Suppressor macrophage (primary cell): ENCODE data around the gene IL17RB.
A peak's percentile ranks its signal among the peaks of the same experiment; 100 is the strongest.

Source experiments
- DNase-seq, 4 experiments: peaks; one replicate each; pipeline ENCODE4 v3.0.0-alpha.2; 2020 to 2022
- total RNA-seq, 17 experiments: gene quantifications; one replicate each; lab custom pipeline; 2026; ENCODE audit warnings: mixed read lengths in 6 of 17, inconsistent platforms in 3 of 17; lab: John Stamatoyannopoulos, UW

The IL17RB gene
- 0 to 0.88 (median 0.07) reads per million in 17 experiments for total RNA-seq

GRCh38 chr3:53846134-53846850 is at the start of gene IL17RB, which contains the start of gene CHDH:
TSS of gene IL17RB (plus strand) at chr3:53846568. CDS start at chr3:53846589, 21 bp downstream.
TSS of gene CHDH (minus strand) at chr3:53846419. CDS start at chr3:53824008, 22,411 bp downstream.
- peak in 3 of 4 experiments; percentile 8 to 38 (median 24) for DNase-seq

- no peak for DNase-seq
These were observed 48.2 kb upstream of the IL17RB start for GRCh38 chr3:53798144-53798543.

GRCh38 chr3:53799338-53799865 is 47.0 kb upstream of the IL17RB start:
- no peak for DNase-seq

- no peak for DNase-seq
These were observed 46.1 kb upstream of the IL17RB start for GRCh38 chr3:53800041-53800906.

GRCh38 chr3:53801319-53801718 is 45.0 kb upstream of the IL17RB start:
- DNase-seq, result no peak

- DNase-seq, result no peak
These were observed 44.0 kb upstream of the IL17RB start for GRCh38 chr3:53802256-53802880.

- DNase-seq, result no peak
These were observed 43.1 kb upstream of the IL17RB start for GRCh38 chr3:53803124-53803815.

GRCh38 chr3:53803816-53804695 is 42.3 kb upstream of the IL17RB start:
- DNase-seq, result no peak

GRCh38 chr3:53804697-53805462 is 41.5 kb upstream of the IL17RB start:
- peak in 2 of 4 experiments; percentile 9 to 17 for DNase-seq

- no peak for DNase-seq
These were observed 40.8 kb upstream of the IL17RB start for GRCh38 chr3:53805463-53806159.

GRCh38 chr3:53806182-53807116 is 39.9 kb upstream of the IL17RB start:
- no peak for DNase-seq

- no peak for DNase-seq
These were observed 39.1 kb upstream of the IL17RB start for GRCh38 chr3:53807117-53807810.

GRCh38 chr3:53808496-53808895 is 37.9 kb upstream of the IL17RB start:
- DNase-seq, result no peak

- DNase-seq, result no peak
These were observed 37.1 kb upstream of the IL17RB start for GRCh38 chr3:53809267-53809666.

GRCh38 chr3:53809764-53810400 is 36.5 kb upstream of the IL17RB start:
- DNase-seq, result no peak

- DNase-seq, result no peak
These were observed 35.0 kb upstream of the IL17RB start for GRCh38 chr3:53811143-53811927.
